Activated naive CD4-positive, alpha-beta T cell treated with anti-CD3 and anti-CD28 coated beads, Interleukin-2, amount 50 U/mL, for 72 hours (primary cell): ENCODE measurements around the gene PROC. TPM values are rescaled to one million over a fixed set of nuclear protein-coding genes. Genes with fewer than 3 reads are reported as not detected.

Experiments
- ATAC-seq, 2 donors: fragments of 150-1000 bp; cut with Tn5 transposase; 2 replicates each; pipeline ENCODE4 v1.10.0; 2021; ENCODE audit warnings: mild to moderate bottlenecking in 2 of 2, moderate library complexity in 2 of 2
- DNase-seq, 2 donors: peaks; one replicate each; pipeline ENCODE4 v3.0.0; 2021 to 2022; ENCODE audit warnings: low spot score in 2 of 2
- H3K27ac Mint-ChIP-seq, 2 donors: one replicate each; pipeline ENCODE4 v1.8.0; 2022; ENCODE audit warnings: mild to moderate bottlenecking in 2 of 2, mixed read lengths in 2 of 2
- H3K36me3 Mint-ChIP-seq, 2 donors: one replicate each; pipeline ENCODE4 v1.8.0; 2022; ENCODE audit warnings: mixed read lengths in 2 of 2
- H3K9me3 Mint-ChIP-seq, 2 donors: one replicate each; pipeline ENCODE4 v1.8.0; 2022; ENCODE audit warnings: mixed read lengths in 2 of 2
- total RNA-seq, 2 donors: library from RNA; stranded (reverse); gene quantifications; one replicate each; pipeline ENCODE4 v1.2.3, GENCODE V29; 2022

Gene PROC
- total RNA-seq, 2 donors from 2014 or later = not detected

DNA sequence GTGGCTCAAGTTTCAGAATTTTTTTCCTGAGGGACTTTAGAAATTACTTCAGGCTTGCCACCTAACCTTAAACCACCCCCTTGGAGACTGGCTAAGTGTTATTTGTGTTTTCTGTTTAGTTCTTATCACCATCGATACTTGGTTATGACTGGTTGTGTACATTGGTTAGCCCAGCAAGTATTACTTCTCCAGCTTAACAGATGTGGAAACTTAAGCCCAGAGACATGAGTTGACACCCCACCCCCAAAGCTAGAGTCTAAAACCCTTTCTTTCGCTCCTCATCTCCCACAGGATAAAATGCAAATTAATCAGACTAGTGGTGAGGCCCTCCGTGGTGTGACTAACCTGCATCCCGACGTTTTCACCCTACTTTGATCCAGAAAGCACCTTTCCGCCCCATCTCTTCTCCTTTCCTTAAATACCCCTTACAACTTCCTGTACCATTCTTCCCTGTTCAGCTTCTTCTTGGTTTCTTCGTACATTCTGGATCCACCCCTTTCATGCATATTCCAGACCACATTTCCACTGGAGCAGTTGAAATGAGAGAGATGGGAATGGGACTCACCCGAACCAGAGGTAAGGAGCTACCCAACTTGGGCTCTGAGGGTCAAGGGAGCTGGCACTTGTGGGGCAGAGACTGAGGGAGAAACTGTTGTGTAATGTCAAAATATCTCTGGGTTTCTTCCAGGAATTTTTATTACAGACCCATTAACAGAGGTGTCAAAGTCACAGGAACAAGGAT is 29.6 kb upstream of the PROC start:
- Mint-ChIP-seq H3K9me3 (peaks cover 4 to 6% of the 10 kb centered on the region in 2 donors), H3K27ac (peak overlapping the region; percentile 88), H3K36me3 (peaks cover 5 to 12% of the 10 kb centered on the region in 2 donors)
- DNase-seq (peak in 1 of 2 donors; percentile 31), ATAC-seq (peak; percentile 3 to 61)

DNA sequence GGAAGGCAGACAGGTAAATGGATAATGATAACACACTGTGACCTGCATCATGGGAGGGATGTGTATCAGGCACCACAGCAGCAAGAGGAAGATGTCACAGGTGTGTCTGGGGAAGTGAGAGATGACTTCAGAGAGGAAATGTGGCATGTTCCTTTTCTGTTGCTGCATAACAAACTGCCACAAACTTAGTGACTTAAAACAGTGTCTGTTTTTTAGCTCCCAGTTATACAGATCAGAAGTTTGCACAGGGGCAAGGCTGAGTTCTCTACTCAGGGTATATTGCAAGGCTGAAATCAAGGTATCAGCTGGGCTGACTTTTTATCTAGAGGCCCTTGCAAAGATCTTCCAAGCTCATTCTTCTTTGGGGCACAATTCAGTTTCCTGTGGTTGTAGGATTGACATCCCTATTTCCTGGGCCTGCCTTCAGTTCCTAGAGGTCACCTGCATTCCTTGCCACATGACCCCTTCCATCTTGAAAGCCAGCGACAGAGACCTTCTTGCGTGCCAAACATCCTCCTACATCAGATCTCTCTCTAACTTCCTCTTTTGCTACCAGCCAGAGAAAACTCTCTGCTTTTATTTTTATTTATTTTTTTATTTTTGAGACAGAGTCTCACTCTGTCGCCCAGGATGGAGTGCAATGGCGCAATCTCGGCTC is 28.3 kb upstream of the PROC start:
- Mint-ChIP-seq H3K36me3 (peaks cover 5 to 9% of the 10 kb centered on the region in 2 donors), H3K27ac (peak overlapping the region; percentile 36 to 87), H3K9me3 (peaks cover 6 to 9% of the 10 kb centered on the region in 2 donors)
- ATAC-seq (no peak), DNase-seq (no peak)

DNA sequence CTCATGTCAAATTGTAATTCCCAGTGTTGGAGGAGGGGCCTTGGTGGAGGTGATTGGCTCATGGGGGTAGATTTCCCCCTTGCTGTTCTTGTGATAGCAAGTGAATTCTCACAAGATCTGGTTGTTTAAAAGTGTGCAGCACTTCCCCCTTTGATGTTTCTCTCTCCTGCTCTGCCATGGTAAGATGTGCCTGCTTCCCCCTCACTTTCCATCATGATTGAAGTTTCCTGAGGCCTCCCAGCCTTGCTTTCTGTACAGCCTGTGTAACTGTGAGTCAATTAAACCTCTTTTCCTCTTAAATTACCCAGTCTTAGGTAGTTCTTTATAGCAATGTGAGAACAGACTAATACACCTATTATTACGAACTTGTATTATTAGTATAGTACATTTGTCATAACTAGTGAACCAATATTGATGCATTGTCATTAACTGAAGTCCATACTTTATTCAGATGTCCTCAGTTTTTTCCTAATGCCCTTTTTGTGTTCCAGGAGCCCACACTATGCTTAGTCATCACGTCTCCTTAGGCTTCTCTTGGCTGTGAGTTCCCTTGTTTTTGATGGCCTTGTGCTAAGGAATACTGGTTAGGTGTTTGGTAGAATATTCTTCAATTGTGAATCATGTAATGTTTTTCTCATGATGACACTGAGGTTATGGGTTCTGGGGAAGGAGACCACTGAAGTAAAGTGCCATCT is 25.9 kb upstream of the PROC start:
- Mint-ChIP-seq H3K9me3 (peaks cover 6 to 9% of the 10 kb centered on the region in 2 donors), H3K36me3 (peaks cover 0 to 7% of the 10 kb centered on the region in 2 donors), H3K27ac (peak overlapping the region in 1 of 2 donors; percentile 31)
- DNase-seq (no peak), ATAC-seq (no peak)

DNA sequence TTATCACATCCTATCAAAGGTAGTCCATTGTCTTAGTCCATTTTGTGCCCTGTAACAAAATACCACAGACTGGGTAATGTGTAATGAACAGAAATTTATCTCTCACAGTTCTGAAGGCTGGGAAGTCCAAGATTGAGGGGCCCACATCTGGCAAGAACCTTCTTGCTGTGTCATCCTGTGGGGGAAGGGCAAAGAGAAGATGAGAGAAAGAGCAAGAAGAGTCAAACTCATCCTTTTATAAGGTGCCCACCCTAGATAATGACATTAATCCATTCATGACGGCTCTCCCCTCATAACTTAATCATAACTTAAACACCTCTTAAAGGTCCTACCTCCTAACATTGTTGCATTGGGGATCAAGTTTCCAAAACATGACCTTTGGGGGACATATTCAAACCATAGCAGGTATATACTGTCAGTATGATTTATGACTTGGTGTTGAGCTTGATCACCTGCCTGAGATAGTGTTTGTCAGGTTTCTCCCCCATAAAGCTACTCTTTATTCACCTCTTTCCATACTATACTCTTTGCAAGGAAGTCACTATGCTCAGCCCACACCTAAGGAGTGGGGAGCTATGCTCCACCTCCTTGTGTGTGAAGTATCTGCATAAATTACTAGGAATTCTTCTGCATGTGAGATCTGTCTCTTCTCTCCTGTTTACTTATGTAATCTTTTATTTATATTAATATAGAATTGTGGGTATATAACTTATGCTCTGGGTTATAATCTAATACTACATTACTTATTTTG is 25.2 kb upstream of the PROC start:
- H3K9me3 Mint-ChIP-seq = peaks cover 6 to 9% of the 10 kb centered on the region in 2 donors
- H3K27ac Mint-ChIP-seq = peak overlapping the region in 1 of 2 donors; percentile 31
- no peak for ATAC-seq

DNA sequence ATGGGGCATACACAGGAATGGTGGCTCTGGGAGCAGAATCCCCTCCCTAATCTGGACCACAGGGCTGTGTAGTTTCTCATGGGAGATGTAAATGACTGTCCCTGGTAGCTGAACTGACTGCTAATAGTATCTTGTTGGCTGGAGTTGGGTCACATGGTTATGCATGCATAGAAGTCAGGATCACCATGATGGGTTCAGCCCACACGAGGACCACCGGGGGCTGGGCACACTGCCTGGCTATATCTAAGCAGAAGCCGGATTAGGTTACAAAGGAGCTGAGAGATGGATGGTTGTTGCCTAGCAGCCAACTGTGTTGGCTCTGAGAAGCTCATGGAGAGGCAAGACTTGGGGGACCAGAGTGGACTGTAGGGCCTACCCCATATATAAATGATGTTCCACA is 23.7 kb upstream of the PROC start:
- Mint-ChIP-seq H3K27ac (no peak overlapping the region), H3K36me3 (peaks cover 0 to 7% of the 10 kb centered on the region in 2 donors), H3K9me3 (peaks cover 6 to 9% of the 10 kb centered on the region in 2 donors)
- ATAC-seq (no peak), DNase-seq (no peak)

More for the DNA sequence above, 25.2 kb upstream of the PROC start:
- DNase-seq = no peak
- H3K36me3 Mint-ChIP-seq = peaks cover 0 to 7% of the 10 kb centered on the region in 2 donors

DNA sequence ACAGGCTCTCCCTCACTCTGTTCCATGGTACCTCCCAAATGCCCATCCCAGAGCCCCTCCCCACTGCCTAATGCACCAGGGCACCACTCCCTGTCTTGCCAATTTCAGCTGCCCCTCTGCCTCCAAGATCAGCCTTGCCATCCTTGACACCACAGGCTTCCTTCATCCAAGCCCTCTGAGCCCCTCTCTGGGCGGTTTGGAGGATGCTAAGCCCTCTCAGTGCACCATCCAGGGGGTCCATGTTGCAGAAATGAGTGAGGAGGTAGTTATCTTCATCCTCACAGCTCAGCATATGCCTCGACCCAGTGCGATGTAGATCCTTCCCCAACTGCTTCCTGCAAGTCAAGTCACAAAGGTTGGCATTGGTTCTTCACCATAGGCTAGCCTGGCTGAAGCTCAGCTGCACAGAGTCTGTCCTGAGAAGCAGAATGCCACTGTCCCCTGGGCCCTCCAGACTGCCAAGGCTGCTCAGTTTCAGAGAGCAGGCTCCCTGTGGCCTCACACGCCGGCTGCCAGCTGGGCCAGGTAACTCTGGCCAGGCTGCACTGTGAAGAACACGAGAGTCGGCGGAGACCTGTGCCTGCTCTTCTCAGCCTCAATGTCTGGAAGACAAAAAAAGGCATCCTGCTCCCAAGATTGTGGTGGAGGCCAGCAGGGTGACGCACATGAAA is 20.5 kb upstream of the PROC start:
- peaks cover under 1 to 5% of the 10 kb centered on the region in 2 donors for H3K9me3 Mint-ChIP-seq
- no peak for DNase-seq
- H3K36me3 Mint-ChIP-seq = peaks cover 0 to 7% of the 10 kb centered on the region in 2 donors
- H3K27ac Mint-ChIP-seq = no peak overlapping the region
- ATAC-seq = no peak

DNA sequence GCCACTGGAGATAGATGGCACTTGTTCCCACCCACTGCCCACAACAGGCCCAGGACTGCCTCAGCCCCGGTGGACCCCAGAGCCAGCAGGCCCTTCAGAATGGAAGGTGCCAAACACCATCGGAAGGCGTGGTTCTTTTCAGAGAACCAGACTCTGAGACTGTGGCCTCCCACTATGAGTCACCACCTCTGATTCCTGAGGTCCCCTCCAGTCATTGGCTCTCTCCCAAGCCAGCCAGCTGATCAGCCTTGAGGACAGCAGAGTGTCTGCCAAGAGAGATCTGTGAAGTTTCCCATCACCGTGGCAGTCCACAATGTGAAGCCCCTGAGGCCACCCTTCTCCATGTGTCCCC is 20.0 kb upstream of the PROC start:
- DNase-seq = peak; percentile 49 to 68
- Mint-ChIP-seq H3K36me3 (peaks cover 0 to 7% of the 10 kb centered on the region in 2 donors), H3K27ac (peak overlapping the region in 1 of 2 donors; percentile 22), H3K9me3 (peaks cover 0 to 5% of the 10 kb centered on the region in 2 donors)
- ATAC-seq = peak; percentile 89 to 94

DNA sequence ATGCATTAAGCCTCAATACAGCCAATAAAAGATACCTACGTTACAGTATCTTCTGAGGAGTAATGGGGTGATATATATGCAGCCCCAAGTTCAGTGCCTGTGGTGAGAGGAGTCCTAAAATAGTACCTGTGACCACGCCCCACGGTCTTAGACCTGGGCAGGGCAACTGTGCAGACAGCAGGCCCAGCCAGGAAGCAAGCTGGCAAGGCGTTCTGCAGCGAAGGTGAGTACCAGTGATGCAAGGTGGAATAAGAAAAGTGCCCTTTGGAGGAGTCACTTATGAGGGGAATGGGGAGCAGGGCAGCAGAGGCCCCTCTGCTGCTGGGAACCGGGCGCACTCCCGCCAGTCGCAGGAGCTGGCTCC is 17.7 kb upstream of the PROC start:
- ATAC-seq (no peak), DNase-seq (no peak)
- H3K27ac Mint-ChIP-seq = no peak overlapping the region
- H3K36me3 Mint-ChIP-seq = no peaks in the 10 kb centered on the region
- H3K9me3 Mint-ChIP-seq = no peaks in the 10 kb centered on the region

DNA sequence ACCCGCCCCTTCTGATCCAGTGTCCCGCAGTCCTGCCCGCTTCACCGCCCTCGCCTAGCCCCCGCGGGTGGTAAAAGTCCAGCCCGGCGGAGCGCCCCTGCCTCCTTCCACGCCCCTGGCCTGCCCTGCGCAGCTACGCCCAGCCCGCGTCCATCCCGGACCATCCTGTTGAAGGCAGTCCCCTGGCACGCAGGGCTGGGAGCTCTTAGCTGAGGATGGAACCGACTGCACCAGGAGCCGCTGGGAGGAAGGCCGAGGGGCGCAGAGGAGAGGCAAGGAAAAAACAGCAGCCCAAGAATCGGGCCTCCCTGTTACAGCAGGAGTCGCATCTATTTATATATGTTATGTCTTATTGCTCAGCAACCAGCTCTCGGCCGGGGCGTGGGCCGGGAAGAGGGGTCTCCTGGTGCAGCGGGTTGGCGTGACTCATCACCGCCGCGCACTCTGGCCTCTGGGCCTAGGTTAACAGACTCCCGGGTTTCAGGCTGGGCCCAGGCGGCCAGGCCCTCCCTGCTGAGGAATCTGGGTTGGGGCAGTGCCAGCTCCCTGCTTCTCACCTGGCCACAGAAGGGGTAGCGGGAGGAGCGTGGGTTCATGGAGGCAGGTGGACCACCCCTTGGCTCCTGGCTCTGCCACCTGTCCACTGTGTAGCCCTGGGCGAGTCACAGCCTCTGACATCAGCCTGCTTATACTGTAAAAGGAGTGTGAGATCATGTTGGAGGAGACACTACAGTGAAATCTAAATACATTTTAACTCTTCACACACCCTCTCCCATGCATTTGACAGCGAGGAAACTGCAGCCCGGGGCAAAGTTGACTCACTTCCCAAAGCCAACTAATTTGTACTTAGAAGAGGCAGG is 17.1 kb upstream of the PROC start:
- H3K9me3 Mint-ChIP-seq = no peaks in the 10 kb centered on the region
- DNase-seq (no peak), ATAC-seq (peak; percentile 39 to 44)
- H3K36me3 Mint-ChIP-seq = no peaks in the 10 kb centered on the region
- no peak overlapping the region for H3K27ac Mint-ChIP-seq

DNA sequence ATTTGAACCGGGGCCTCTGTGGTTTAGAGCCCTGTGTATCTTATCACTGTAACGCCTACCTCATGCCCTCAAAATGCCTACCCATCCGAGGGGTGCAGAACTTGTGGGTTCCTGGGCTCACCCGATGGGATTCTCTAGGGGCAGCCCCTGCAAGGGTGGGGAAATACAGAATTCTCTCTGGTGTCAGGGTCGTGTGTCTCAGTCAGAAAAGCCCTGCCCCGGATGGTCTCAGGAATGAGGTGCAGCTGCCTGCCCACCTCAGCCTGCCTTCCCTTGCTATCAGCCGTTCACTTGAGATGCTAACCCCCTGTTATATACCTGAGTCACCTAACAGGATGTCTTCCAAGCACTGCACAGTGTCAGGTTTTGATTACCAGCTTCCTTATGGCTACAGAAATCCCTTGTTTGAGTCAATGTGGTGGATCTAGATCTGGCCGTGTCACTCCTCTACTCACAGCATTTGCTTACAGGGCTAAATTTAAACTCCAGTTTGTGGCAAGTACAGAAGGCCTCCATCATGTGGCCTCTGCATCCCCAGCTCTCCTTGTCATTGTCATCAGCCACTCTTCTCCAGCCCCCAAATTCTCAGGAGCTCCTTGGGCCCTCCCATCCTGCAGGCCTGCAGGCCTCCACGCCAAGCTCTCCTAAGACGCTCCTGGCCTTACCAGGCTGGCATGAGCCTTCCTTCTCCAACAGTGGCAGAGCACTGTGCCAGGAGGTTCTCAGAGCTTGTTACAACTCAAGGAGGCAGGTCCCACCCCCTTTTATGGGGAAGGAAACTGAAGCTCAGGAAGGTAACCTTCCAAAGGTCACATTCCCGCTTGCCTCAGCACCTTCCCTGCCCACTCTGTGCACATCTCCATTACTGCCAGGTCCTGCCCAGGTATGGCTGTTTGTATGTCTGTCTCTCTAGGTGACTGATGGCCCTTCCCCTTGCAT is 16.2 kb upstream of the PROC start:
- H3K27ac Mint-ChIP-seq = peak overlapping the region in 1 of 2 donors; percentile 16
- peak; percentile 56 to 59 for ATAC-seq
- no peak for DNase-seq
- no peaks in the 10 kb centered on the region for H3K9me3 Mint-ChIP-seq
- H3K36me3 Mint-ChIP-seq = no peaks in the 10 kb centered on the region

DNA sequence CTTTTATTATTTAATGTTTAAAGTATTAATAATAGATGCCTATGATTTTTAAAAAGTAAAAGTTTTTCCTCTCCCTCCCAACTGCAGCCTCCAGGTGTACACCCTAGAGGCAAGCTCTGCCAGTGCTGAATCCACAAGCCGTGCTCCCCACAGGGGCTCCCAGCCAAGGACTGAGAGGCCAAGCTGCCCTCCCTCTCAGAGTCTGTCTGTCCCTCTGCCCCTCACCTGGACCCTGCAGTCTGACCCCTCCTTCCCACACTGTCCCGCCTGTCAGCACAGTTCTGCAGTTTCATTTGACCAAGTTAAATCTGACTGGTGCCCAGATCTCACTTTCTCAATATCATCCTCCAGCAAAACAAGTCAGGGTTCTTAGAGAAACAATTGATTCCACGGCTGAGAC is 14.8 kb upstream of the PROC start:
- H3K36me3 Mint-ChIP-seq = no peaks in the 10 kb centered on the region
- H3K27ac Mint-ChIP-seq = no peak overlapping the region
- DNase-seq (no peak), ATAC-seq (no peak)
- H3K9me3 Mint-ChIP-seq = no peaks in the 10 kb centered on the region

DNA sequence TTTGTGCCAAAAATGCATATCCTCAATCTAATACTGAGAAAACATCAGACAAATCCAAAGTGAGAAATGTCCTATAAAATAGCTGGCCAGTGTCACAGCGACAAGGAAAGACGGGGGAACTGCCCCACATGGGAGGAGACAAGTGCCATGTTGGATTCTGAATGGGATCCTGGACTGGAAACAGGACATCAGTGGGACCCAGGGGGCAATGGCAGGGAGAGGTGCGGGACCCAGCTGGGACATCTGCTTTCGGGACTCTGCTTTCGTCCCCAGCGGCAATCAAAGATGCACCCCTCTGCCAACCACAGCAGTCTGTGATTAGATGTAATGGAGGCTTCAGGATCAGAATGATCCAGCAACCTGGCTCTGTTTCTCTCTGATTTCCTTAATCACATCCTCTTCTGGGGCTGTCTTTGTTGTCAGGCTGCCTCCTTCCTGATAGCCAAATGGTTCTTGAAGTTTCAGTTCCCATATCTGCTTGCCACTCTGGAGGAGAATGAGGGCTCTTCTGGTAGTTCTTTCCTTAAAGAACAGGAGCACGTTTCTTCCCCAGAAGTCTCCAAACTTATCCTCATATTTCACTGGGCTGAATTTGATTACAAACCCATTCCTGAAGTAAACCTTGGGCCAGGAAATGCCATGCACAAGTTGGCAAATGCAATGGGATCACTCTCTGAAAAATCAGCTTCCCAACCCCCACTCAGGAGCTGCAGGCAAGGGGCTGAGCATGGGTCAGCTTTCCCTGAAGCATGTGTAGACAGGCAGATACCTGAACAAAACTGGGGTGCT is 13.6 kb upstream of the PROC start:
- no peaks in the 10 kb centered on the region for H3K9me3 Mint-ChIP-seq
- ATAC-seq = no peak
- H3K36me3 Mint-ChIP-seq = no peaks in the 10 kb centered on the region
- H3K27ac Mint-ChIP-seq = no peak overlapping the region
- no peak for DNase-seq

DNA sequence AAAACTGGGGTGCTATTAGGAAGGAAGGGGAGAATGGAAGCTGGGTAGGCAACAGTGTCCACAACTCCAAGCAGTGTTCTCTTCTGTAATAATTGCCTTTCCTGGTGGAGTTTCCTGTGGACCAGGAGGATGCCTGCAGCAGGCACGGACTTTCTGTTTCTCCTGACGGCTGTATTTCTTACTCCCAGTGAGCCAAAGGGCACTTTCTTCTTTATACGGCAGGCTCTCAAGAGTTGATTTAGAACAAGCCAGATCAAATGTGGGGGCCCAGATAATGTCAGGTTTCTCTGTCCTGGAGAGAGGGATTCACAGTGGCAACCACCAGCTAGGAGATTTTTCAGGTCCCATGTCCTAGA is 13.0 kb upstream of the PROC start:
- no peaks in the 10 kb centered on the region for H3K9me3 Mint-ChIP-seq
- no peak for DNase-seq
- no peak overlapping the region for H3K27ac Mint-ChIP-seq
- ATAC-seq = no peak
- no peaks in the 10 kb centered on the region for H3K36me3 Mint-ChIP-seq

DNA sequence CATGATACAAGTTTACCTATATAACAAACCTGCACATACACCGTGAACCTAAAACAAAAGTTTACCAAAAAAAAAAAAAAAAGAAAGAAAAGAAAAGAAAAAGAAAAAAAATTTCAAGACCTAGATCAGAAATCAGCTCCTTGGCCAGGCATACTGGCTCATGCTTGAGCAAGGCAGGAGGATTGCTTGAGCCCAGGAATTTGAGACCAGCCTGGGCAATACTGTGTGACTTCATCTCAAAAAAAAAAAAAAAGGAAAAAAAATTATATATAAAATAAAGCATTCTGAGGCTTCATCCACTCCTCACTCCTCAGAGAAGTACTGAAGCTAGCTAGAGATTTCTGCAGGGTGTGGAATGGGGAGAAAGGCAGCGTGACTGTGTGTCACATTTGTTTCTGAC is 11.8 kb upstream of the PROC start:
- H3K9me3 Mint-ChIP-seq = no peaks in the 10 kb centered on the region
- DNase-seq = no peak
- H3K27ac Mint-ChIP-seq = no peak overlapping the region
- no peaks in the 10 kb centered on the region for H3K36me3 Mint-ChIP-seq
- ATAC-seq = no peak
